ENCODE measurements around the gene PITRM1. TPM values are rescaled to one million over a fixed set of nuclear protein-coding genes. Genes with fewer than 3 reads are reported as not detected.

The PITRM1 gene
- total and polyA plus RNA-seq, 5 experiments from 2014 or later = 29.0 to 114 (median 58.2) TPM

GRCh38 chr10:3131098-3131497 is 41.5 kb downstream of the PITRM1 start:
- Mint-ChIP-seq H3K27me3 (no peaks in the 10 kb centered on the region), H3K4me1 (peaks cover 0 to 2% (median 0%) of the 10 kb centered on the region in 4 donors), H3K9me3 (peaks cover 0 to 7% (median 0%) of the 10 kb centered on the region in 9 donors), H3K4me3 (no peak overlapping the region), H3K36me3 (peaks cover 6 to 62% (median 42%) of the 10 kb centered on the region in 3 donors), H3K27ac (no peak overlapping the region)
- DNase-seq = no peak
- POLR2A ChIA-PET = no interaction called here
- no peak for ATAC-seq

GRCh38 chr10:3129581-3130340 is 42.8 kb downstream of the PITRM1 start:
- no peak for ATAC-seq
- Mint-ChIP-seq H3K27me3 (no peaks in the 10 kb centered on the region), H3K4me3 (no peak overlapping the region), H3K9me3 (peaks cover 0 to 7% (median 0%) of the 10 kb centered on the region in 9 donors), H3K36me3 (peaks cover 6 to 55% (median 40%) of the 10 kb centered on the region in 3 donors), H3K4me1 (peaks cover 0 to 2% (median 0%) of the 10 kb centered on the region in 4 donors), H3K27ac (no peak overlapping the region)
- POLR2A ChIA-PET = no interaction called here
- no peak for DNase-seq

DNA sequence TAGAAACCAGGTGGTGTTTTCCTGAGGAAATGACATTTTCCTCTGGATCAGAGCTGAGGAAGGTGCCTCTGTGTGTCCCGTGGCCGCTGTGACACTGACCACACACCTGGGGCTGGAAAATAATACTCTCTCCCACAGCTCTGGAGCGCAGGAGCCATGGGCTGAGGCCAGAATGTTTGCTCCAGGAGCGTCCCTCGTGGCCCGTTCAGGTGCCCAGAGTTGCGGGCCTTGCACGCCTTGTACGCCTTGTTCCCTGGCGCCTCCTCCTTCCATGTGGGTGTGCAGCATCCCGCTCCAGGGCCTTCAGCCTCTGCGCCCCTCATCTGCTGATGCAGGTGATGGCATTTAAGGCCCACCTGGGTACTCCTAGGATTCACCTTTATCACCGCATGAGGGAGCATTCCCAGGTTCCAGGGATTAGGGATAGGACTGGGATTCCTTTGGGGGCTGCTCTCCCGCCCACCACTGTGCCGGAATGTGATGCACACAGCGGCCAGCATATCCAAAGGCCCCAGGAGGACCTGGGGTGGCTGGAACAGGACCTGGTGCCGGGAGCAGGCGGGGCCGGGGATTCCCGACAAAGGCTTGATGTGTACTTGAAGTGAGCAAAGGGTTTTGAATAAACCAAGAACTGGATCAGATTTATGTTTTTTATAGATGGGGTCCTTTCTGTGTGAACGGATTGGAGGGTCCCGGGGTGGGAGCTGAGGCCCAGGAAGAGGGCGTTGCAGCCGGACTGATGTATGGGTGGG is 44.0 kb downstream of the PITRM1 start:
- POLR2A ChIA-PET = no interaction called here
- Mint-ChIP-seq H3K27me3 (no peaks in the 10 kb centered on the region), H3K27ac (no peak overlapping the region), H3K36me3 (peaks cover 6 to 46% (median 35%) of the 10 kb centered on the region in 3 donors), H3K9me3 (peaks cover 0 to 7% (median 0%) of the 10 kb centered on the region in 9 donors), H3K4me3 (no peak overlapping the region), H3K4me1 (peaks cover 0 to 2% (median 0%) of the 10 kb centered on the region in 4 donors)
- DNase-seq (no peak), ATAC-seq (no peak)

- no peak for ATAC-seq
- peaks cover 0 to 2% (median 0%) of the 10 kb centered on the region in 4 donors for H3K4me1 Mint-ChIP-seq
- no peak overlapping the region for H3K4me3 Mint-ChIP-seq
- DNase-seq = no peak
- POLR2A ChIA-PET = no interaction called here
- peaks cover 6 to 44% (median 35%) of the 10 kb centered on the region in 3 donors for H3K36me3 Mint-ChIP-seq
- H3K27me3 Mint-ChIP-seq = no peaks in the 10 kb centered on the region
- peaks cover 0 to 7% (median 0%) of the 10 kb centered on the region in 9 donors for H3K9me3 Mint-ChIP-seq
- no peak overlapping the region for H3K27ac Mint-ChIP-seq
Measured at GRCh38 chr10:3127921-3128320, 44.7 kb downstream of the PITRM1 start.

GRCh38 chr10:3126741-3127346 is 45.7 kb downstream of the PITRM1 start:
- Mint-ChIP-seq H3K27me3 (no peaks in the 10 kb centered on the region), H3K4me3 (no peak overlapping the region), H3K36me3 (peaks cover 6 to 44% (median 41%) of the 10 kb centered on the region in 3 donors), H3K4me1 (no peaks in the 10 kb centered on the region), H3K9me3 (peaks cover 0 to 7% (median 0%) of the 10 kb centered on the region in 9 donors), H3K27ac (no peak overlapping the region)
- ATAC-seq (no peak), DNase-seq (no peak)
- POLR2A ChIA-PET = no interaction called here

DNA sequence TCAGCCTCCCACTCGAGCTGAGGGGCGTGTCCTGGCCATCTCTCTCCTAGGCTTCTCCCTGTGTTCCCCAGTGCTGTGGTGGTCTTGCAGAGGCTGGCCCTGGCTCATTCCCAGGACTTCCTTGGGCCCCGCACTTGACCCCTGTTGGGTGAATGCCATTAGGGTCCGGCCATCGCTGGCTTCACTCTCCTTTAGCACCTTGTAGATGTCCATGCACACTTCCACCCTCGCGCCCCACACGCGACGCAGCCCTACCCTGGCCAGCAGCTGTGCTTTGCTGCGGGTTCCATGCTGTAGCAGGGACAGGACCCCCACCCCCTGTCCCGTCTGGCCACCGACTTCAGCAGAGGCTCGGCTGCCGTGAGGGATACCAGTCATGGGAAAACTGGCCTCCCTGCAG is 46.3 kb downstream of the PITRM1 start:
- ATAC-seq (no peak), DNase-seq (no peak)
- H3K4me1 Mint-ChIP-seq = no peaks in the 10 kb centered on the region
- H3K27ac Mint-ChIP-seq = no peak overlapping the region
- no peak overlapping the region for H3K4me3 Mint-ChIP-seq
- no peaks in the 10 kb centered on the region for H3K27me3 Mint-ChIP-seq
- peaks cover 6 to 42% (median 40%) of the 10 kb centered on the region in 3 donors for H3K36me3 Mint-ChIP-seq
- H3K9me3 Mint-ChIP-seq = peaks cover 0 to 7% (median 0%) of the 10 kb centered on the region in 9 donors
- POLR2A ChIA-PET = no interaction called here

DNA sequence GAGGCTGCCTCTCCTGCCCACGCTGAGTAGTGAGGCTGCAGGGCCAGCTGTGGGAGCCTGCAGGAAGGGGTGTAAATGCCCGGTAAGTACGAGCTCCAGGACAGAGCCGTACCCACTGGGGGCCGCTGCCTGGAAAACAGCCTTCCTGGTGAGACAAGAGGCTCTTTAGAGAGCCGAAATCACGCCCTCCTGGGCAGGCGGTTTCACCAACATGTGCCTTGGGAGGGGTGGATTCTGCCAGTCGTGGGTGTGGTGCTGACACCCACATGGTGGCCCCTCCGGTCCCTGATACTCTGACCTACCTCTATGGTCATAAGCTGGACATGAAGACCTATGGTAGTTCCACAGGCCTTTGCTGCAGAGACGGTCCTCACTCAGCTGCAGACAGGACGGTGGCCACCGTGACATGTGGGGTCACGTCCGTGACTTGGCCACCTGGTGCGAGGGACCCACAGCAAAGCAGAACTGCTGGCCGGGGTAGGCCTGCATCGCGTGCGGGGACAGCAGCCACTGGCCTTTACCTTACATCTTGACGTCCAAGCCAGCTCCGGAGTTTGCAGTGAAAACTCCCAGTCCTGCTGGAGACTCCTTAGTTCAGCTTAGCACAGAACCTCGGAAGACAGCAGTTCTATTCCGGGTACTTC is 46.9 kb downstream of the PITRM1 start:
- no peaks in the 10 kb centered on the region for H3K27me3 Mint-ChIP-seq
- POLR2A ChIA-PET = no interaction called here
- no peaks in the 10 kb centered on the region for H3K4me1 Mint-ChIP-seq
- DNase-seq = no peak
- H3K4me3 Mint-ChIP-seq = no peak overlapping the region
- ATAC-seq = no peak
- peaks cover 0 to 7% (median 0%) of the 10 kb centered on the region in 9 donors for H3K9me3 Mint-ChIP-seq
- peak overlapping the region in 1 of 10 donors; percentile 18 for H3K27ac Mint-ChIP-seq
- peaks cover 6 to 44% (median 40%) of the 10 kb centered on the region in 3 donors for H3K36me3 Mint-ChIP-seq

DNA sequence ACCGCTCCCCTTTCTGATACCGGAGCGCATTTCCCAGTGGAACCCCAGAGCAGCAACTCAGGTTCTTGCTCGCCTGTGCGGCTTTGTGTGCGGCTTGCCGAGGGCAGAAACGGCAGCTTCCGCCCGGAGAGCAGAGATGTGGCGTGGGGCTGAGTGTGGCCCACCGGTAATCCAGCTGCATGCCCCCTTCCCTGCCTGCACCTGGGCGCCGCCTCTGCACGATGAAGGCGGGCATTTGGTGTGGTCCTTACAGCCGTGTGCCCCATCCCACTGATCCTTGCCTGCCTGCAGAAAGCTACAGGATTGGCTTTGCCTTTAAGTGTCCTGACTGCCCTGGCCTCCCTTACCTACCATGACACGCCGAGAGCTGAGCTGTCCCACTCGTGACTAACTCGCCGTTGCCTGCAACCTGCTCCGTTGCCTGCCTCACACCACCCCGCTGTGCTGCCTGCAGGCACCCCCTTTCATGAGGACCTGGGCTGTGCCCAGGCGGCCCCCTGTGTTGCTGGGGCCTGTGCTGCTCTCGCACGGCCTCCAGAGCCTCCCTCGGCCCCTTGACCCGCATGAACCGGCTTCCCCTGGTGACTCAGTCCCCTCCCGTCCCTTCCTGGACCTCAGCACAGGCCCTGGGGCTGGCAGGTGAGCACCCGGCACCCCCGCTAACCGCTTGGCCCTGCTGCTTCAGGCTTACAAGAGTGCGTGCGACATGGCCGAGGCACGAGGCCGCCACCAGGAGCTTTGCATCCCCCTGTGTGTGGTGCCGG is 48.0 kb downstream of the PITRM1 start:
- POLR2A ChIA-PET = no interaction called here
- ATAC-seq = no peak
- H3K27me3 Mint-ChIP-seq = no peaks in the 10 kb centered on the region
- no peak overlapping the region for H3K4me3 Mint-ChIP-seq
- no peaks in the 10 kb centered on the region for H3K4me1 Mint-ChIP-seq
- peaks cover 6 to 45% (median 41%) of the 10 kb centered on the region in 3 donors for H3K36me3 Mint-ChIP-seq
- H3K9me3 Mint-ChIP-seq = peaks cover 0 to 7% (median 0%) of the 10 kb centered on the region in 9 donors
- H3K27ac Mint-ChIP-seq = peak overlapping the region in 1 of 10 donors; percentile 18
- no peak for DNase-seq

- Mint-ChIP-seq H3K9me3 (peaks cover 0 to 7% (median 0%) of the 10 kb centered on the region in 9 donors), H3K4me1 (no peaks in the 10 kb centered on the region), H3K4me3 (no peak overlapping the region), H3K27ac (peak overlapping the region in 1 of 10 donors; percentile 24), H3K27me3 (no peaks in the 10 kb centered on the region), H3K36me3 (peaks cover 7 to 46% (median 44%) of the 10 kb centered on the region in 3 donors)
- POLR2A ChIA-PET = no interaction called here
- no peak for ATAC-seq
- no peak for DNase-seq
Measured at GRCh38 chr10:3123571-3124411, 48.8 kb downstream of the PITRM1 start.

DNA sequence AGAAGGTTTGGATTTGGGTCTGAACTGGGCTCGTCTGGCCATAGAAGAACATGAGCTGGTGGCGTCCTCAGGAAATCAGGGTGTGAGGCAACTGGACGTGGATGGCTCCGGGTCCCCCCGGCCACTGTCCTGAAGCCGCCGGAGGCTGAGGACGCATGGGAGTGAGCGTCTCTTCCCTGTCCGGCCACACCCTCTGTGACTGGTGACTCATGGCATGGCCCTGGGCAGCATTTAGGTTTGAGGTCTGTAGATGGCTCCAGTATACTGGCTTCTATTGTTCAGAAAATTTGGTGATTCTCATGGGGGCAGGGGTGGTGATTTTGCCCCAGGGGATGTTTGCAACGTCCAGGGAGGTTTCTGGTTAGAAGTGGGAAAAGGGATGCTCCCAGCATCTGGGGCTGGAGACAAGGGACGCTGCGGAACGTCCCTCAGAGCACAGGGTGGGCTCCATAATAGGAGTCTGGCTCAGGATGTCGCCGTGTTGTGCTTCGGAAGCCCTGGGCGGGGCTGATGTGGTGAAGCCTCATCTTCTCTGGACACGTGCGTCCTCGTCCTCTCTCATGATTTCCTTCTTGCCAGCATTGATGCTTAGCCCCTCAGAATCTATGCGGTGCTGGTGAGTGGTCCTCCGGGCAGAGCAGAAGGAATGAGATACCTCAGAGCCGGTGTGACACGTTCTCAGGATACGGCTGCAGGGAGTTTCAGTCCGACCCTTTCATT is 49.9 kb downstream of the PITRM1 start:
- no peak overlapping the region for H3K27ac Mint-ChIP-seq
- peaks cover 8 to 56% (median 43%) of the 10 kb centered on the region in 3 donors for H3K36me3 Mint-ChIP-seq
- no peaks in the 10 kb centered on the region for H3K4me1 Mint-ChIP-seq
- no peaks in the 10 kb centered on the region for H3K27me3 Mint-ChIP-seq
- POLR2A ChIA-PET = no interaction called here
- ATAC-seq = no peak
- H3K9me3 Mint-ChIP-seq = peaks cover 0 to 3% (median 0%) of the 10 kb centered on the region in 9 donors
- no peak for DNase-seq
- H3K4me3 Mint-ChIP-seq = no peak overlapping the region

- DNase-seq (no peak), ATAC-seq (no peak)
- peaks cover 6 to 62% (median 43%) of the 10 kb centered on the region in 3 donors for H3K36me3 Mint-ChIP-seq
Measured at GRCh38 chr10:3122034-3122433, 50.5 kb downstream of the PITRM1 start.

More at GRCh38 chr10:3122034-3122433, 50.5 kb downstream of the PITRM1 start:
- no peak overlapping the region for H3K27ac Mint-ChIP-seq
- H3K27me3 Mint-ChIP-seq = no peaks in the 10 kb centered on the region
- H3K4me1 Mint-ChIP-seq = no peaks in the 10 kb centered on the region
- peak overlapping the region in 1 of 10 donors; percentile 24 for H3K4me3 Mint-ChIP-seq
- no peaks in the 10 kb centered on the region for H3K9me3 Mint-ChIP-seq
- POLR2A ChIA-PET = no interaction called here

All from naive thymus-derived CD8-positive, alpha-beta T cell (primary cell).